NCI-H226 (cell line): ENCODE data around the gene CNTNAP2.
"Not testable (repeated sequence)": the region's sequence is repeated elsewhere in the genome, so short reads cannot be mapped to it uniquely, and the experiment has no call there.

ENCODE experiments used
- DNase-seq: peaks from one replicate; pipeline ENCODE4 v3.0.0-alpha.2; 2015

CNTNAP2 gene

DNA sequence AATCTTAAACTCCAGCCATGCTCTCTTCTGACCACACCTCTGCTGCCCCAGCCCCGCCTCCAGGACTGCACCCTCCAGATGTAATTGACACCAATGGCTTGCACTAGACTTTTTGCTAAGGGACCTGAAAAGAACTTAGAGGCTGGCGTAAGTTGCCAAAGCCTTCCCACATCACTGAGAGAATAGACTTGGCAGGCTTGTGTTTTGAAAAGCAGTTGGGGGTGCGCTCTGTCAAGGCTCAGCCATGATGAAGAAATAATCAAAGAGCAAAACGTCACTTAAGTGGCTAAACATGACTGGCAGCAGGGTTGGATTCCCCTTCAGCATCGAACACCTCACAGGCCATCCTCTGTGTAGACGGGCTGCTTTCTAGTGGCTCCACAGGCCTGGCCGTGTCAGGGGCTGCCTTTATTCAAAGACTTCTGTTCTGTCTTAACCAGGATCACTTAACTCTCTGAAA, 2278.8 kb downstream of the CNTNAP2 start:
- DNase-seq: no peak

- DNase-seq: no peak
These were observed 2279.6 kb downstream of the CNTNAP2 start for GRCh38 chr7:148395990-148396716.

- DNase-seq: no peak
These were observed 2280.5 kb downstream of the CNTNAP2 start for GRCh38 chr7:148397056-148397455.

DNA sequence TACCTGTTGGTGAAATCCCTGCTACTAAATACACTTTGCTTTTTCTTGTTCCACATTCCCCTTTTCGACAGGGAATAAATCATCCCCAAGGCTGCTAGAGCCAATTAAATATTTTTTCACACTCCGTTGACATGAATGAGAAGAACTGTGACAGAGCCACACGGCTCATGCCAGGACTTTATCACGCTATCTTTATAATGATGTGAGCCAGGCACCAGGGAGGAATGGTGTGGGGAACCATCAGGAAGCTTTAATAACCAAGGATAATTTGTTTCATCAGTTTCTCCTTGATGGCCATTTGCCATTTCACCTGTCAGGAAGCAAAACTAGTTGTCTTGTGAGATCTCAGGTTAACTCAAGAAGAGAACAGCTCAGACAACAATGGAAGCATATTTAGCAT, 2280.9 kb downstream of the CNTNAP2 start:
- DNase-seq: no peak

GRCh38 chr7:148397985-148398384, 2281.4 kb downstream of the CNTNAP2 start:
- DNase-seq: no peak

- no peak for DNase-seq
These were observed 2282.3 kb downstream of the CNTNAP2 start for GRCh38 chr7:148398844-148399365.

- DNase-seq: no peak
These were observed 2283.5 kb downstream of the CNTNAP2 start for GRCh38 chr7:148400101-148400500.

GRCh38 chr7:148402159-148402558, 2285.6 kb downstream of the CNTNAP2 start:
- no peak for DNase-seq

GRCh38 chr7:148403466-148403993, 2286.9 kb downstream of the CNTNAP2 start:
- DNase-seq: no peak

DNA sequence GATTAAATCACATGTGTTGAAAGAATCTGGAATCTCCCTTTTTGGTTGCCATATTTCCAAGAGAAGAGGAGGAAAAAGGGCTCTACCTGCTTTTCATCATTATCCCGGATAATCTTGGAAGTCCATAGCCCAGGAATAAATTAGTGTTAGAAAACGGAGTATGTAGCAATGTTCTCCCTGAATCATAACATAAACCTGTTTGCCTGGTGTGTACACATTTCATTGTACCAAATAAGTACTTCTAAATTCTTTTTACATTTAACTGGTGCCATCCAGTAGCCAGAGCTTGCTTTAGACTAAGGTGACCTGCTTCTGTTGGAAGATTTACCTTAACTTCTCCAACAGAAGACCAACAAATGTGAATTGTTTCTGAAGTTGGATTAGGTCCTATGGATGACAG, 2291.7 kb downstream of the CNTNAP2 start:
- DNase-seq: no peak

- no peak for DNase-seq
These were observed 2294.3 kb downstream of the CNTNAP2 start for GRCh38 chr7:148410905-148411304.

- DNase-seq: no peak
These were observed 2296.1 kb downstream of the CNTNAP2 start for GRCh38 chr7:148412691-148413090.

- no peak for DNase-seq
These were observed 2303.5 kb downstream of the CNTNAP2 start for GRCh38 chr7:148419856-148420832.

DNA sequence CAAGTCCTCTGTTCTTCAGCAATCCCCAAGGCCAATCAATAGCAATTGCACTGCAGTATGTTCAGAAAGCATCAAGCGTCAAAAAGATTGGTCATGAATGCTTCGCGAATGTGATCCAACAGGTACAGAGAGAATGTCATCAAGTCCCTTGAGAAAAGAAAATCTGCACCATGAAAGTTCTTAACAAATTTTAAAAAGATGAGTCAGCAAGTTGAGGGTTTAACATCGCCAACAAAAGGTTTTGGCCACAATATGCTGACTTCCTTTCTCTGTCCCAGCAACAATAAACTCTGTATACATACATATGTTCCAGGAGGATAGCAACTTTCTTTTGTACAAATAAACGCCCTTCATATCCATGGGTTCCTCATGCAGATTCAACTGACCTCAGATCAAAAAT, 2305.4 kb downstream of the CNTNAP2 start:
- DNase-seq: no peak

- not testable (repeated sequence) for DNase-seq
These were observed 2309.8 kb downstream of the CNTNAP2 start for GRCh38 chr7:148426393-148426792.

DNA sequence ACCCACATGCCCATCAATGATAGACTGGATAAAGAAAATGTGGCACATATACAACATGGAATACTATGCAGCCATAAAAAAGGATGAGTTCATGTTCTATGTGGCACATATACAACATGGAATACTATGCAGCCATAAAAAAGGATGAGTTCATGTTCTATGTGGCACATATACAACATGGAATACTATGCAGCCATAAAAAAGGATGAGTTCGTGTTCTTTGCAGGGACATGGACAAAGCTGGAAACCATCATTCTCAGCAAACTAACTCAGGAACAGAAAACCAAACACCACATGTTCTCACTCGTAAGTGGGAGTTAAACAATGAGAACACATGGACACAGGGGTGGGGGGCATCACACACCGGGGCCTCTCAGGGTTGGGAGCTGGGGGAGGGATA, 2314.1 kb downstream of the CNTNAP2 start:
- not testable (repeated sequence) for DNase-seq

DNA sequence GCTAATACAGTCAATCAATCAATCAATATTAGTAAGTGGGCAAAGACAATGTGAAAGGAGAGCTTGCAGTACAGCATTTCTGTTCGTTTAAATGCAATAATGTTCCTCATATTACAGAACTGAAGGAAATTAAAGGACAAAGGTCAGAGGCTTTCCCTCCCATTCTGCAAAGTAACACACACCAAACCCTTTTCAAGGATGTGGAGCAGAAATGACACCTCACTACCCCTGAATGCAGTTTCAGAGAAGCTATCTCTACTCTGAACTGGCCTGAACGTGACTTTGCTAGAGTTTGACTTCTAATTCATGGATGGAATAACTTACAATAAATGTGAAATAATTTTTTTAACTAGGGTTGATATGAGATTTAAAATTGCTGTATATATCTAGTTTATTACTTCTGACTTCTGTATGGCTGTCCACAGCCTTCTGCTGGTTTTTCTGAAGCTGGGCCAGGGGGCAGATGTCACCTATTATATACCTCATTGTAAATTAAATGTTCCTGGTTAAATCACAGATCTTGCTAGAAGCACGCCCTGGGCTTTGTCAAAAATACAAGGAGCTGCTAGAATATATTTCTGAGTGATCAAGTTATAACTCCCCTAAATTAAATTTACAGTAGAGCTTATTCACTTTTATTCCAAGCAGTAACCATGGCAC, 2317.1 kb downstream of the CNTNAP2 start:
- DNase-seq: no peak

- DNase-seq: no peak
These were observed 2317.7 kb downstream of the CNTNAP2 start for GRCh38 chr7:148434181-148434757.

- no peak for DNase-seq
These were observed 2318.3 kb downstream of the CNTNAP2 start for GRCh38 chr7:148434887-148435286.

- no peak for DNase-seq
These were observed 2319.1 kb downstream of the CNTNAP2 start for GRCh38 chr7:148435715-148436114.

DNA sequence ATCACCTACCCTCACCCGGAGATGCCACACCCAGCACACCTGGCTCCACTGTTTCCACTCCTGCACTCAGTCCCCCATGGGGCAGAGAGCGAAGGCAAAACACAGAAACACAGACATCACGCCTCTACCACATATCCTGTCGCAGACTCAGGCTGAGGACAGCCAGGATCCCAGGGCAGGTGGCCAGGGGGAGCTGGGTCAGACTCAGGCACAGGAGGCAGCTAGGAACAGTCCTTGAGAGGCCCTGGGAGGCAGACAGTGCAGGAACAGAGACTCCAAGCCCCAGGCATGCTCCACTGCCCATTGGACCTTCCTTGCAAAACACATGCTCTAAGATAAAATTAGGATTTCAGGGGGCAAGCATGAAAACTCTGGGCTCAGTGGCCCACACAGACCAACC, 2319.5 kb downstream of the CNTNAP2 start:
- no peak for DNase-seq

GRCh38 chr7:148436571-148436970, 2320.0 kb downstream of the CNTNAP2 start:
- no peak for DNase-seq
